ENCODE measurements around the gene ZNF146.
"Not testable (repeated sequence)": the region's sequence is repeated elsewhere in the genome, so short reads cannot be mapped to it uniquely, and the experiment has no call there.

ZNF146 gene

DNA sequence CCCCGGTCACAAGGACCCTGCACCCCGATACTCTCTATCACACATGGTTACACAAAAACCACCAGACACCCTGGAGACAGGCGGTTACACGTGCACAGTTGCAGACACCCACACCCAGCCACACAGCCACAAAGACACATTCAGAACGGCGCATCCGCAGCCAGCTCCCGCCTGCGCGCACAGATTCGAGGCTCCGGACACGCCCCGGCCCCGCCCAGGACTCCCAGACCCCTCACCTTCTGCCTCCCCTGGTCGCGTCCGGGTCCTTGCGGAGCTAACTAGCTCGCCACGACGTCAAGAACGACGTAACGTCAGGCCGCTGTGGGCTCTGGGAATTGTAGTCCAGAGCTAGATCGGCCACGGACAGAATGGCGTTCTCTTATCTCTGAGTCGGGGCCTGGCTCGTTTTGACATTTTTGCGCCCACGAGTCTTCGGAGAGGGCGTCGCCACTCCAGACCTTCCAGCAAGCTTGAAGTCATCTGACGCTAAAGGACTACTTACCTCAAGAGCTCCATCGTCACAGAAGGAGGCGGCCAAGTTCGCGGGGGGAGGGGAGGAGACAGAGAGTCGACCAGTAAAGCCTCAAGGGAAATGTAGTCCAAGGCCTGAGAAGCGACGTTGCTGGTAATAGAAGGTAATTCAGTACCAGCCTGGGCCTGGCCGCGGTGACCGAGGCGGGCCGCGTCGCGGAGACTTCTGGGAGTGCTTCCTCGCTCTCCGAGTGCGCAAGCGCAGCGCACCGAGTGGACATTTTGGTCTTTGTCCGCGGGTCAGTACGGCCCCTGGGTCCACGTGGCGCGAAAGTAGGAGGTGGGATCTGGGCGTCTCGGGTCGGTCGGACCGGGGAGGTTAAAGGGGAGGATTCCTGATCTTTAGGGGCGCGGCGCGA, at the start of gene ZNF146, which contains the start of gene ZNF565:
ZNF146 (plus strand) TSS at position 721 of the 890 bp plus-strand sequence. CDS start 21,335 bp downstream, outside the sequence.
ZNF565 (minus strand) TSS at position 280 of the 890 bp plus-strand sequence. CDS start 12,680 bp downstream, outside the sequence.
- peak; percentile 96 for DNase-seq (ENCODE audit: low spot score)

- DNase-seq (ENCODE audit: low spot score): no peak
Measured at GRCh38 chr19:36169084-36169760, 45.7 kb upstream of the ZNF146 start.

GRCh38 chr19:36172852-36173251, 42.1 kb upstream of the ZNF146 start:
- no peak for DNase-seq (ENCODE audit: low spot score)

DNA sequence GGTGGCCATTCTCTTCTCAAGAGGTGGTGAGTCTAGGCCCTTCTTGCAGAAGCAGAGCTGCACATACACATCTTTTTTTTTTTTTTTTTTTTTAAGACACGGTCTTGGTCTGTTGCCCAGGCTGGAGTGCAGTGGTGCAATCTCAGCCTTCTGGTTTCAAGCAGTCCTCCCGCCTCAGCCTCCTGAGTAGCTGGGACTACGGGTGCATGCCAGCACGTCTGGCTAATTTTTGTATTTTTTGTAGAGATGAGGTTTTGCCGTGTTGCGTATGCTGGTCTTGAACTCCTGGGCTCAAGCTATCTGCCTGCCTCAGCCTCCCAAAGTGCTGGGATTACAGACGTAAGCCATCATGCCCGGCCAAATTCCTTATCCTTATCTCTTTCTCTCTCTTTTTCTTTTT, 41.1 kb upstream of the ZNF146 start:
- DNase-seq (ENCODE audit: low spot score): not testable (repeated sequence)

GRCh38 chr19:36179077-36179476, 35.8 kb upstream of the ZNF146 start:
- DNase-seq (ENCODE audit: low spot score): not testable (repeated sequence)

- DNase-seq (ENCODE audit: low spot score): no peak
Measured at GRCh38 chr19:36182612-36183244, 32.2 kb upstream of the ZNF146 start.

DNA sequence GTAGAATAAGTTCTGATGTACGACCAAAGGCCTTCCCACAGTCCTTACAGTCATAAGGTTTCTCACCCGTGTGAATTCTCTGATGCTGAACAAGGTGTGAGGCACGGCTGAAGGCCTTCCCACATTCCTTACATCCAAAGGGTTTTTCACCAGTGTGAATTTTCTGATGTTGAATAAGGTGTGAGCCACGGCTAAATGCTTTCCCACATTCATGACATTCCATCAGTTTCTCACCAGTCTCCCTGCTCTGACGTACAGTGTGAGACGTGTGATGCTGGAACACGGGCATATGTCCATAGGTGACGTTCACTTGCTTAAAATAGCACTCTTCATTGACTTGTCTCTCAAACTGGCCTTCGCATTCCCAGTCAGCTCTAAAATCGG, 31.7 kb upstream of the ZNF146 start:
- DNase-seq (ENCODE audit: low spot score): no peak

DNA sequence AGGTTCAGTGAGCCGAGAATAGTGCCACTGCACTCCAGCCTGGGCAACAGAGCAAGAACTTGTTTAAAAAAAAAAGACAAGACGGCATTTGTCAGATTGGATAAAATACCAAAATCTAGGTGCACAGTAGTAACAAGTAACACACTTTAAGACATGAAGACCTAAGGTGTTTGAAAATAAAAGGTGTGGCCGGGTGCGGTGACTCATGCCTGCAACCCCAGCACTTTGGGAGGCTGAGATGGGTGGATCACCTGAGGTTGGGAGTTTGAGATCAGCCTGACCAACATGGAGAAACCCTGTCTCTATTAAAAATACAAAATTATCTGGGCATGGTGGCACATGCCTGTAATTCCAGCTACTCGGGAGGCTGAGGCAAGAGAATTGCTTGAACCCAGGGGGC, 28.2 kb upstream of the ZNF146 start:
- not testable (repeated sequence) for DNase-seq (ENCODE audit: low spot score)

DNA sequence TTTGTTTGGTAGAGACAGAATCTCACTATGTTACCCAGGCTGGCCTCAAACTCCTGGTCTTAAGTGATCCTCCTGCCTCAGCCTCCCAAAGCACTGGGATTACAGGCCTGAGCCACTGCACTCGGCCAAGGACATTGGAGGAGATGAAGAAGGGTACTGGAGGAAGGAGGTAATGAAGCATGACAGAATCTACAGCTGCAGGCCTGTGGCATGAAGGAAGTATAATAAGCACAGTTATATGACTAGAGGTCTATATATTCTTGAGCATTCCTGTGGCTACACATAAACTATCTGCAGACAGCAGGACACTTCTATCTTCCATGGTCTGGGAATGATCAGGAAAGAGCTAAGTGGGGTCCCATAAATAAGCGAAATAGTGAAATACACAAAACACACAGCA, 18.7 kb upstream of the ZNF146 start:
- DNase-seq (ENCODE audit: low spot score): peak; percentile 41

DNA sequence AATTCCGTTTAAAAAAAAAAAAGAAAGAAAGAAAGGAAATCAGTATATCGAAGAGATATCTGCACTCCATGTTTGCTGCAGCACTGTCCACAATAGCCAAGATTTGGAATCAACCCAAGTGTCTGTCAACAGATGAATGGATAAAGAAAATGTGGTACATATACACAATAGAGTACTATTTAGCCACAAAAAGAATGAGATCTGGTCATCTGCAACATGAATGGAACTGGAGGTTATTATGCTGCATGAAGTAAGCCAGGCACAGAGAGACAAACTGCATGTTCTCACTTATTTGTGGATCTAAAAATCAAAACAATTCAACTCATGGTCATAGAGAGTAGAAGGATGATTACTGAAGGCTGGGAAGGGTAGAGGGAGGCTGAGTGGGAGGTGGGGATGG, 16.8 kb upstream of the ZNF146 start:
- no peak for DNase-seq (ENCODE audit: low spot score)

DNA sequence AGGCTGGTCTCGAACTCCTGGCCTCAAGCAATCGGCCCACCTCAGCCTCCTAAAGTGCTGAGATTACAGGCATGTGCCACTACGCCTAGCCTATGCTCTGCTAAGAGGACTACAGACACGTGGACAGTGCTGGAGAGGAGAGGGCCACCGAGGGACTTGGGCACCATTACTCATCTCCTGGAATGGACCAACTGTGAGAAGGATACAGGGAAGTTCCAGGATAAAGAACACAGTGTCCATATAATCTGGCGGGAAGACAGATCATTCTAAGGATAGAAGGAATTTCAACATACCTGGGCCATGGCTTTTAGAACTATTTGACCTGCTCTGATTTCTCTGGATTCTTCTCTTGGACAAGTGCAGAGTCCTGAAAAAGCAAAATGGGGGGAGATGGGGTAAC, 13.2 kb upstream of the ZNF146 start:
- DNase-seq (ENCODE audit: low spot score): no peak

DNA sequence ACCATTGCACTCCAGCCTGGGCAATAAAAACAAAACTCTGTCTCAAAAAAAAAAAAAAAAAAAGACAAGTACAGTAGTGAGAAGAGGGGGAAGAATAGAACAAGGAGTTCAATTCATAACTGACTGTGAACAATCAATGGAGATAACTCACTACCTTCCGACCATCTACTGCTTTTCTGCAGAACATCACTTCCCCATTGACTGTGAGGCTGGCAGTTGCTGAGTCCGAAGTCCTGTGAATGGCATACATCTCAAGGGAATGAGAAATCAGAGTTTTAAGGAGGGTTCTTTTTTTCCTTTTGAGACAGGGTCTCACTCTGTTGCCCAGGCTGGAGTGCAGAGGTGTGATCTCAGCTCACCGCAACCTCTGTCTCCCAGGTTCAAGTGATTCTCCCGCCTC, 11.6 kb upstream of the ZNF146 start:
- no peak for DNase-seq (ENCODE audit: low spot score)

DNA sequence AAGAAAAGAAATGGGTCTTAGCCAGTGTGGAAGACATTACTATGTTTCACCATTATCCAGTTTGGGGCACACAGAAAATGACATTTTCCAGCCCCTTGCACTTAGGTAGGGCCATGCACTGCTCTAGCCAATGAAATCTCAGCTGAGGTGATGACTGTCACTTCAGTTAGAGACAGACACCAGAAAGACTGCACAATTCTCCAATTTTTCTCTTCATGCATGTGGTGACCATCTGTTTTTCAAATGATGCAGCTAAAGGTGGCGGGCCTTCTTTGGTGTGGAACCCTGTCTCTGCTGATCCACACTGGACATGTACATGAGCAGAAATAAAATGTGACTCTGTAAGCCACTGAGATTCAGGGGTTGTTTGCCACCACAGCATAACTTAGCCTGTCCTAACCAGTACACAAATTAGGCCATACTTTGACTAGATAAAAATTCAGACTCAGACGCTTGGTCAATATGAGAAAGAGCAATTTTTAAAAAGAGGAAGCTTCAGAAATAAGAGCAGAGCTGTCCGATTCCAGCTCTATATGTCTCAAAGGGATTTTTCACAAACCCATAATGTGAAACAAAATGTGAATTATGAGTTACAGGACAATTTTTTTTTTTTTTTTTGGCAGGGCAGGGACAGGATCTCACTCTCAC, 7.2 kb upstream of the ZNF146 start:
- peak; percentile 51 for DNase-seq (ENCODE audit: low spot score)

DNA sequence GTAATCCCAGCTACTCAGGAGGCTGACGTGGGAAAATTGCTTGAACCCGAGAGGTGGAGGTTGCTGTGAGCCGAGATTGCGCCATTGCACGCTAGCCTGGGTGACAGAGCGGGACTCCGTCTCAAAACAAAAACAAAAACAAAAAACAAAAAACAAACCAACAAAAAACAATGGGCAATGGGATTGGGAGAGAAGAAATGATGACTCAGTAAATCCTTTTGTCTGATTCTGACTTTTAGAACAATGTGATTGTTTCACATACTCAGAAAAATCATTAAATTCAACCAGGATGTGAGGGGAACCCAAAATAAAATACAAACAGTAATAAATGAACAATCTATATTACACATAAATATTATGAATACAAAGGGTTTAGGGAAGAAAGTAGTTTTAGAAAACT, 5.5 kb upstream of the ZNF146 start:
- no peak for DNase-seq (ENCODE audit: low spot score)

DNA sequence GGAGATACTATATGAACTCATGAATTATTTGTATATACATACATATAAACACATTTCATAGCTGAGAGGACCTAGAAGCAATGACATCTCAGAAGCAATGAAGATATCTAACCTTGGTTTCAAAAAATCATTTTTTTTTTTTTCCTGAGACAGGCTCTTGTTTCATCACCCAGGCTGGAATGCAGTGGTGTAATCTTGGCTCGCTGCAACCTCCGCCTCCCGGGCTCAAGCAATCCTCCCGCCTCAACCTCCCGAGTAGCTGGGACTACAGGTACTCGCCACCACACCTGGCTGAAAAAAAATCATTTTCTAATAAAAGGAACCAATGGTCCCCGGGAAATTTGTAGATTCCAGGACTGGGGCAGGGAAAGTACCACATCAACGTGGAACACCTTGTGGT, 4.4 kb upstream of the ZNF146 start:
- DNase-seq (ENCODE audit: low spot score): no peak

GRCh38 chr19:36212895-36213294, 2.0 kb upstream of the ZNF146 start:
- no peak for DNase-seq (ENCODE audit: low spot score)

- DNase-seq (ENCODE audit: low spot score): peak; percentile 10
Measured at GRCh38 chr19:36215276-36216123, 594 bp downstream of the ZNF146 start.

DNA sequence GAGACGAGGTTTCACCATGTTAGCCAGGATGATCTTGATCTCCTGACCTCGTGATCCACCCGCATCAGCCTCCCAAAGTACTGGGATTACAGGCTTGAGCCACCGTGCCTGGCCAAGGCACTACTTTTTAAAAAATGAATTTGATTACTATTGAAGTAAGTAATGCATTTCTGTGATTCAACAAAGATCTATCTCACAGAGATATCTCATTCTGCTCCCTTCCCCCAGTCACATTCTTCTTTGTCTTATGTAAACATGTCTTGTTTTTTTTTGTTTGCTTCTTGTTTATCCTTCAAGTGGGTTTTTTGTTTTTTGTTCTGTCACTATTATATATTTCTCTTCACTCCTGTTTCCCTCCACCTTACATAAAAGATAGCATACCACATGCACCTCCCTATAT, 6.6 kb downstream of the ZNF146 start:
- no peak for DNase-seq (ENCODE audit: low spot score)

DNA sequence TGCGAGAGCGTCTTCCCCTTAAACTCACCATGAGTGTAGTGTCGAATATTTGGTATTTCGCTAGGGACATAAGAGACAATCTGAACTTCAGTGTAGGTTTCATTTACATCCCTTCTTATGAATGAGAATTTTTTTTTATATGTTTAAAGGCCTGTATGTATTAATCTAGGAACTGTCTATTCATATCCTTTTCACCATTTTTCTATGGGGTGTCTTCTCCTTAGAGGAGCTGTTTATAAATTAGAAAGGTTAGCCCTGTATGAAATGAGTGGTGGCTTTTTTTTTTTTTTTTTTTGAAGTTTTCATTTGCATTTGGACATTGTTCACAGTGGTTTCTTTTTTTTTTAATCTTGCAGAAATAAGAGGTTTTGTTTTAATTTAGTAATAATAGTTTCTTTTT, 7.6 kb downstream of the ZNF146 start:
- no peak for DNase-seq (ENCODE audit: low spot score)

DNA sequence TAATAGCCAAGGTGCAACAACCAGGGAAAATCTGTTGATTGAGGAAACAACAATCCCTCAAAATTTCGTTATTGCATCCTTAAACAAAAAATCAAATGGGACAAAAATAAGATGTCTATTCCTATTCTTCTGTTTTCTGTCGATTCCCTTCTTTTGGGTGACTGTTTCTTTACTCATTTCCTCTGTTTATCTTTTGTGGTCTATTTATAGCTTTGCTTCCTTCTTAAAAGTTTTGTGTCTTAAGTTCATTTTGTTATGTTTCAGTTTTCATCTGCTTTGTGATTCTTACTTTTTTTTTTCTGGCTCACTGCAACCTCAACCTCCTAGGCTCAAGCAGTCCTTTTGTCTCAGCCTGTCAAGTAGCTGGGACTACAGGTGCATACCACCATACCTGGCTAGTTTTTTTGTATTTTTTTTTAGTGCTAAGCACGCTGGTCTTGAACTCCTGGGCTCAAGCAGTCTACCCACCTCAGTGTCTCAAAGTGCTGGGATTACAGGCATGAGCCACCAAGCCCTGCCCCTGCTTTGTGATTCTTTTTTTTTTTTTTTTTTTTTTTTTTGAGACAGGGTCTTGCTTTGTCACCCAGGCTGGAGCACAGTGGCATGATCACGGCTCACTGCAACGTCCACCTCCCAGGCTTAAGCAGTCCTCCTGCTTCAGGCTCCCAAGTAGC, 10.4 kb downstream of the ZNF146 start:
- no peak for DNase-seq (ENCODE audit: low spot score)

- not testable (repeated sequence) for DNase-seq (ENCODE audit: low spot score)
Measured at GRCh38 chr19:36233626-36234025, 18.7 kb downstream of the ZNF146 start.

All from germinal center (tissue), 1 donor.